B cell (primary cell): ENCODE data around the gene DIRAS1. TPM values are rescaled to one million over a fixed set of nuclear protein-coding genes. Genes with fewer than 3 reads are reported as not detected.

Source experiments
- ATAC-seq: fragments of 200-7000 bp; cut with Tn5 transposase; one replicate; pipeline ENCODE4 v1.10.0; 2021; ENCODE audit warnings: low read depth, mild to moderate bottlenecking, moderate number of reproducible peaks, moderate library complexity
- CTCF ChIA-PET: fragments of 350-600 bp; sonication (Branson Sonifier 250); formaldehyde crosslinking; loops from one replicate; lab custom pipeline; 2021; ENCODE audit warnings: antibody characterized with exemption, inconsistent platforms; lab: Charles Lee
- POLR2A ChIA-PET: fragments of 350-600 bp; sonication (Branson Sonifier 250); formaldehyde crosslinking; loops from one replicate; lab custom pipeline; 2021; ENCODE audit warnings: antibody characterized with exemption; lab: Charles Lee
- DNase-seq: peaks from one replicate; pipeline ENCODE4 v3.0.0; 2013
- H2AFZ ChIP-seq: 2 replicates; pipeline ENCODE4 v1.6.1; 2012; ENCODE audit warnings: mild to moderate bottlenecking, low read depth, low read length; ENCODE audit not compliant: insufficient read depth, poor library complexity, severe bottlenecking
- H3K27ac ChIP-seq, 2 donors: 1 replicate in 1 of 2; 2 replicates in 1 of 2; pipeline ENCODE4 v1.5.1; 2012 to 2013; ENCODE audit warnings: low read length in 2 of 2, mild to moderate bottlenecking in 2 of 2, moderate library complexity in 1 of 2
- H3K27me3 ChIP-seq, 4 experiments: fragments of 200-600 bp in 1 of 4; sonication (generic) in 1 of 4; replicated peaks in 1 of 4; 1 replicate in 2 of 4; 2 replicates in 2 of 4; pipeline versions ENCODE4 v1.6.1 to v1.7.0; 2013 to 2016; ENCODE audit warnings: low read length in 3 of 4, mild to moderate bottlenecking in 2 of 4, mixed read lengths in 1 of 4, moderate library complexity in 1 of 4; ENCODE audit not compliant: insufficient read depth in 4 of 4, control insufficient read depth in 3 of 4; ENCODE audit errors: control extremely low read depth in 1 of 4
- H3K36me3 ChIP-seq, 2 experiments: replicated peaks in 1 of 2; 1 replicate in 1 of 2; 2 replicates in 1 of 2; pipeline versions ENCODE4 v1.6.1 to v1.7.1; 2013; ENCODE audit warnings: low read length in 1 of 2; ENCODE audit not compliant: insufficient read depth in 2 of 2, control insufficient read depth in 1 of 2; ENCODE audit errors: control extremely low read depth in 1 of 2, extremely low read depth in 1 of 2
- H3K4me1 ChIP-seq, 2 donors: fragments of 200-600 bp in 1 of 2; sonication (generic) in 1 of 2; 1 replicate in 1 of 2; 2 replicates in 1 of 2; pipeline versions ENCODE4 v1.5.1 to v1.6.1; 2013 to 2017; ENCODE audit warnings: low read length in 2 of 2; ENCODE audit not compliant: control insufficient read depth in 2 of 2, insufficient read depth in 2 of 2
- H3K4me2 ChIP-seq: replicated peaks from 2 replicates; pipeline ENCODE3; 2012; ENCODE audit warnings: mild to moderate bottlenecking, low read depth, low read length; ENCODE audit not compliant: poor library complexity, severe bottlenecking
- H3K4me3 ChIP-seq, 5 experiments: fragments of 200-600 bp in 1 of 5; sonication (generic) in 1 of 5; 1 replicate in 3 of 5; 2 replicates in 2 of 5; pipeline versions ENCODE4 v1.5.1 to v1.7.0; 2011 to 2016; ENCODE audit warnings: low read length in 4 of 5, mild to moderate bottlenecking in 4 of 5, low read depth in 2 of 5, control low read depth in 1 of 5, moderate library complexity in 1 of 5; ENCODE audit not compliant: insufficient read depth in 1 of 5; ENCODE audit errors: control extremely low read depth in 1 of 5, extremely low read depth in 1 of 5
- H3K79me2 ChIP-seq: fragments of 200-600 bp; sonication (generic); one replicate; pipeline ENCODE4 v1.6.0; 2016; ENCODE audit warnings: low read length; ENCODE audit not compliant: control insufficient read depth, insufficient read depth
- H3K9ac ChIP-seq: fragments of 200-600 bp; sonication (generic); 2 replicates; pipeline ENCODE4 v1.6.1; 2017; ENCODE audit warnings: mild to moderate bottlenecking, low read length, moderate library complexity
- H3K9me3 ChIP-seq, 3 donors: one replicate each; pipeline versions ENCODE4 v1.6.1 to v1.7.1; 2013; ENCODE audit warnings: low read length in 2 of 3; ENCODE audit not compliant: control insufficient read depth in 2 of 3, insufficient read depth in 1 of 3; ENCODE audit errors: control extremely low read depth in 1 of 3
- H4K20me1 ChIP-seq: 2 replicates; pipeline ENCODE4 v1.6.0; 2012; ENCODE audit warnings: mild to moderate bottlenecking, low read length; ENCODE audit not compliant: insufficient read depth, control insufficient read depth, poor library complexity, severe bottlenecking
- H3K27ac Mint-ChIP-seq: one replicate; pipeline ENCODE4 v1.8.0; 2021; ENCODE audit warnings: mixed read lengths
- H3K27me3 Mint-ChIP-seq: one replicate; pipeline ENCODE4 v1.8.0; 2021; ENCODE audit warnings: mixed read lengths
- H3K4me1 Mint-ChIP-seq: one replicate; pipeline ENCODE4 v1.8.0; 2021; ENCODE audit warnings: mixed read lengths
- H3K4me3 Mint-ChIP-seq: one replicate; pipeline ENCODE4 v1.8.0; 2021; ENCODE audit warnings: mixed read lengths
- H3K9me3 Mint-ChIP-seq: one replicate; pipeline ENCODE4 v1.8.0; 2022; ENCODE audit warnings: mixed read lengths; ENCODE audit not compliant: insufficient read depth
- CTCF ChIP-seq: fragments of 200-600 bp; IDR thresholded peaks from one replicate; pipeline ENCODE4 v1.8.0; 2022; ENCODE audit warnings: antibody characterized with exemption, mild to moderate bottlenecking
- EZH2 ChIP-seq: IDR thresholded peaks from 2 replicates; pipeline ENCODE4 v1.6.1; 2012; ENCODE audit warnings: borderline replicate concordance, low read depth, mild to moderate bottlenecking, moderate library complexity, low read length; ENCODE audit not compliant: insufficient read depth, poor library complexity, severe bottlenecking
- WGBS: methylation state at CpG from one replicate; pipeline ENCODE4 v1.1.5; 2013; ENCODE audit warnings: missing lambda C conversion rate; ENCODE audit not compliant: insufficient coverage; 5-methylcytosine and 5-hydroxymethylcytosine counted together
- intact Hi-C: fragments of 100-400 bp; cut with micrococcal nuclease; formaldehyde crosslinking; loops from one replicate; pipeline ENCODE4 v1.10.0; 2022
- polyA plus RNA-seq: library from polyadenylated mRNA; depleted of rRNA; stranded (reverse); fragments of >200 nt; gene quantifications from 2 replicates; pipeline ENCODE4 v1.2.3, GENCODE V29; 2012
- total RNA-seq, 2 donors: library from RNA; stranded (reverse); fragments of 120-200 nt in 1 of 2; gene quantifications; 1 replicate in 1 of 2; 2 replicates in 1 of 2; pipeline versions ENCODE4 v1.2.3 to v1.2.4, GENCODE V29; 2013 to 2022

The DIRAS1 gene
- total and polyA plus RNA-seq, 2 donors (not counting 1 experiment from before 2014, with no cell fraction given): 5.2 to 23.7 TPM

DNA sequence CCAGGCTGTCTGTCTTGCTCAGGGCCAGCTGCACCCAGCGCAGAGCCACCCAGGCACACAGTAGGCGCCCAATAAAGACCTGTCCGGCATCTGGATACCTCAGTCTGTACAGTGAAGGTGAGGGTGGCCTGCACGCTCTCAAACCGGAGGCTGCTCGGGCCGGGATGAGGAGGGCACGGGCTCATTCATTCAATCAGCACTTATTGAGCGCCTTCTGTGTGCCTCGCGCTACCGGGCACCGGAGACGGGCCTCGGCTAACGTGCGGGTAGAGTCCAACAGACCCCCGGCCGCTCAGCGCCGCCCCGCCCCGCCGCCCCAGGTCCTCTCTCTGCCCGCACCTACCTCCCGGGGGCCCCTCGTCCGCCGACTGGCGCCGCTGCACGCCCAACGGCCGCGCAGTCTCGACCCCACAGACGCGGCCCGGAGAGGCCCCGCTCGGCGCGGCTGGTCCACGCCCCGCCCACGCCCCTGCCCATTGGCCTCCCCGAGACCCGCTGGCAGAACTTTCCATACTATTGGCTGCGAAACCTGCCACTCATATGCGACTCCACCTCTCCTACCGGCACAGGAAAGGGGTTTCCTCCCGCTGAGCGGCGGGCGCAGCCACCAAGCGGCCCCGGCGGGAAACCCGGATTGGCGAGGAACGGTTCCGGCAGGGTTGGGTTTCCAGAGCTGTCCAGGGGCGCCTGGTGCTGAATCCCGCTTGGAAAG lies 18.6 kb upstream of the DIRAS1 start, which contains the start of gene SLC39A3:
Gene SLC39A3, minus strand, starts transcription at position 416 of the 712 bp plus-strand sequence. CDS start 2,760 bp downstream, outside the sequence.
- no peaks in the 10 kb centered on the region for H3K27me3 ChIP-seq
- H3K4me1 Mint-ChIP-seq: peaks cover 25% of the 10 kb centered on the region
- peak within 1 kb of the TSS; percentile 26 to 77 for H3K27ac ChIP-seq
- H3K27ac Mint-ChIP-seq: peak within 1 kb of the TSS; percentile 81
- no peaks in the 10 kb centered on the region for H3K9me3 Mint-ChIP-seq
- peak; percentile 100 for ATAC-seq
- H4K20me1 ChIP-seq: peaks cover 15% of the 10 kb centered on the region
- TF ChIP-seq CTCF (no peak), EZH2 (no peak)
- DNase-seq: peak; percentile 98
- peaks cover 5 to 24% of the 10 kb centered on the region in 2 experiments for H3K36me3 ChIP-seq
- peaks cover 0 to 14% (median 0%) of the 10 kb centered on the region in 3 donors for H3K9me3 ChIP-seq
- H3K79me2 ChIP-seq: peaks cover 34% of the 10 kb centered on the region
- WGBS: under 1% methylated on average over 64 of the region's 64 CpGs
- CTCF ChIA-PET: interaction anchor here (0.8 to 3.0 kb wide), 7 partner anchors 9 to 103 kb away, joined by 3 to 20 read pairs (median 5); no protein-coding TSS in a partner anchor
- H3K9ac ChIP-seq: peak within 1 kb of the TSS; percentile 94
- H3K4me1 ChIP-seq: peaks cover 10 to 20% of the 10 kb centered on the region in 2 donors
- peaks cover 10% of the 10 kb centered on the region for H3K27me3 Mint-ChIP-seq
- H3K4me2 ChIP-seq: peak within 1 kb of the TSS; percentile 94
- intact Hi-C loops: loop anchor here (1.0 to 10.0 kb wide), 4 partner anchors 10 to 265 kb away; partner anchors contain the start of genes GADD45B, GNG7 and SGTA
- peak within 1 kb of the TSS; percentile 50 to 93 (median 87) for H3K4me3 ChIP-seq
- H3K4me3 Mint-ChIP-seq: peak within 1 kb of the TSS; percentile 92
- H2AFZ ChIP-seq: peak within 1 kb of the TSS; percentile 76
- POLR2A ChIA-PET: interaction anchor here (0.5 to 1.1 kb wide), 3 partner anchors 38 to 91 kb away, joined by 3 to 4 read pairs (median 4); partner anchors contain the start of gene GNG7
